Fibroblast of gingiva (primary cell): ENCODE results near the gene ZIC4.

Source experiments
- DNase-seq: peaks from one replicate; pipeline ENCODE4 v3.0.0-alpha.2; 2011; ENCODE audit warnings: low read depth

ZIC4 gene

DNA sequence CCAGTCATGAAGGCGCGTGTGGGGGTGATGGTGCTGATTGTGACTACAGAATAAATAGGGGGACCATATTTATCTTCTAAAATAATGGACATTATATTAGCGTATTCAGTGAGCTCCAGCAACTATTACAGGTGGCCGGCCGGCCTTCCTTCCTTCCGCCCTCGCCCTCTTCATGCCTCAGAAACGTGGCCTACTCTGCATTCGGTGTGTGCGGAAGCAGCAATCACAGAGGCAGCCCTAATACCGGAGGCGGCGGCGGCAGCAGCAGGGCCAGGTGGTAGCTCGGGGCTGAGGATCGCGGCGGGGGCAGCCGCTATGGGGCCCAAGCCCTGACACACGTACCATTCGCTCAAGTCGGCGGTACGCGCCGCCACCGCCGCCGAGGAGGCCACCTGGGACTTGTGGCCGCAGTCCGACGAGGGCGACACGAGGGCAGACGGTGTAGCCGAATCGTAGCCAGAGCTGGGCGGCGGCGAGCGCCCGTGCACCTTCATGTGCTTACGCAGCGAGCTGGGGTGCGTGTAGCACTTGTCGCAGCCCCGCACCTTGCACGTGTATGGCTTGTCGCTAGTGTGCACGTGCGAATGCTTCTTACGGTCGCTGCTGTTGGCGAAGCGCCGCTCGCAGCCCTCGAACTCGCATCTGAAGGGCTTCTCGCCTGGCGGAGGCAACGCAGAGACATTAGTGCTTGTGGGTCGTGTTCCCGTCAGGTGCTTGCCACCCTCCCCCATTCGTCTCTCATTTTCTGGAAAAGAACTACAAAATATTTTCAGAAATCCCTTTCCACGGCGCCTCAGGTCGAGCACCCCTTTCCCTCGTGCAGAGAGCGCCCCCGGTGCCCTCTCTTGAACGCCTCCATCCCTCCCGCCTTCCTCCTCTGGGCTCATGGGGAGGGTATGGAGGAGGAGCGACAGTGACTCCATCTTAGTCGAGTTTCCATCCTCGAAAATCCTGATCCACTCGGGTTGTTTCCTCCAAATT, 15.5 kb downstream of the ZIC4 start:
- DNase-seq, result no peak

DNA sequence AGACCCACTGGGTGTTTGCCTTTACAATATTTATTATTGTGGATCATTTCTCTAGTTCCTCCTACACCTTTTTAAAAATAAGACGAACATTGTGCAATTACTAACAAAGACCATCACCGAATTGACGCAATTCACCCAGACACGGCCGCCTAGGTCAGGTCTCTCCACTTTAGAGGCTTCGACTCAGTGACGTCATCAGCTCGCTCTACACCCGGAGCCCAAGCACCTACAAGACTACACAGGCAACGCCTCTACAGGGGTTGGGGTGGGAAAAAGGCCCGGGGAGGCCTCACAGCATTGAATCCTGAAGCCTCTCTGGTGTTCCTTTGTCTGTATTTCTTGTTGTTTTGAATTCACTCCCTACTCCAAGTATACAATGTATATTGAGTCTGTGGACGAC, 16.6 kb downstream of the ZIC4 start:
- DNase-seq, result no peak

- DNase-seq, result no peak
Observed at GRCh38 chr3:147388700-147389580, 17.4 kb downstream of the ZIC4 start.

- no peak for DNase-seq
Observed at GRCh38 chr3:147387885-147388699, 18.3 kb downstream of the ZIC4 start.

DNA sequence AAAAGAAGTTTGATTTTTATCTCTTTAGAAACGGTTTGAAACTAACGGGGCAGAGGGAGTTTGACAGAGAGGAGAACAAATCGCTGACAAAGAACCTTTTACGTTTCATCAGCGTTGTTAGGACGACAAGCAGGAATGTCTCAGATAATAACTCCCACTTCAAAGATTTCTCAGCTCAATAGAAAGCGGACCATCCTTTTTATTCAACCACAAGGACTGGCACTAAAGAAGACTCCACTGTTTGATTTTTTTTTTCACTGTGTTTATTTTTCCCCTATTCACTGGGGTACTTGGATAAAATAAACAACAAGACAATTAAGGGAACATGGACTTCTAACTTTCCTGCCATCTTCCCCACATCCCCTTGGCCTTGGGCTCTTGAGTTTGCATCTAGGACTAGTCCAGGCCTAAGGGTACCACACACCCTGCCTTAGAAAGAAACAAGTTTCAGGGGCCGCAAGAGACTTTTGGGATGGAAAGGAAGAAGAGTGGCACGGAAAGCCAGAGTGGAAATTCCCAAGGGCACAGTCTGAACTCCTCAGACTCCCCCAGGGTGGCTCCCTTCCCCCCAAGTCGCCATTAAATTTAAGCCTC, 19.0 kb downstream of the ZIC4 start:
- no peak for DNase-seq

DNA sequence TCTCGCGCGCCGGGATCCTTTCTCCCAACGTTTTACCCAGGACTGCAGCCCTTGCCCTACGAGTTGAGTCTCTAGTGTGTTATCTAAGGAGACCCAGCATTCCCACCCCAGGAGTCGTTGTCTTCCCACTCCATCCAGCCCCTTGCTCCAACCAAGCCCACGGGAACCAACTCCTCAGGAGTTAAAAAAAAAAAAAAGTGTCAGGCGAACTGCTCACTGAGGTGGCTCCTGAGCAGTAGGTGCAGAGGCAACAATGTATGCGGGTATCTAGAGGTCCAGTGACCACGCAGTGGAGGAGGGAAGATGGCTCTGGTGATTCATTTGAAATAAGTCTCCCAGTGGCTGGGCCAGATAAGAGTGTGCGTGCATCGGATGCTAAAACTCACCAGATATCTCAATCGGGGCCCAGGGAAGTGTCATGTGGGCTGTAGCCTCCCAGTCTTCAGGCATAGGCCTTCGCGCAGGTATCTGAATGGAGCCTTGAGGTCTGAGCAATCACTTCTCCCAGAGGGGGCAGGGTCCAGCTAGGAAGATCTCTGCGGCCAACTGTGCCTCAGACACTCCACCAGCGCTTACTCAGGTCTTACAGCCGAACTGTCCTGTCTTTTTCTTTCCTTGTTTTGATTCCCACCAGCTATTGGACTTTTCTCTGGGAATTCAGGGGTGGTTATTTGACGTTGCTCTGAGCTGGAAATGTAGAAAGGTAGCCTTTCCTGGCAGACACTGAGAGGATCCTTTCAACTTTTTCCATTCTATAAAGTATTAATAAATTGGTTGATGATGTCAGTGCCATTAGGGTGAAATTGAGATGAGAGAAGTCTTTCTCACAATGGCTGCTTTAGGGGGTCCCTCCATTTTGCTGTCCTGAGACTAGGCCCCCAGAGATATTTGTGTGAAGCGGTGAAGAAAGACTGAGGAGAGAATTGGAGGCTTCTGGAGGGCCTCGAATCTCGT, 21.0 kb downstream of the ZIC4 start:
- DNase-seq, result no peak

GRCh38 chr3:147384210-147385058, 21.9 kb downstream of the ZIC4 start:
- no peak for DNase-seq

DNA sequence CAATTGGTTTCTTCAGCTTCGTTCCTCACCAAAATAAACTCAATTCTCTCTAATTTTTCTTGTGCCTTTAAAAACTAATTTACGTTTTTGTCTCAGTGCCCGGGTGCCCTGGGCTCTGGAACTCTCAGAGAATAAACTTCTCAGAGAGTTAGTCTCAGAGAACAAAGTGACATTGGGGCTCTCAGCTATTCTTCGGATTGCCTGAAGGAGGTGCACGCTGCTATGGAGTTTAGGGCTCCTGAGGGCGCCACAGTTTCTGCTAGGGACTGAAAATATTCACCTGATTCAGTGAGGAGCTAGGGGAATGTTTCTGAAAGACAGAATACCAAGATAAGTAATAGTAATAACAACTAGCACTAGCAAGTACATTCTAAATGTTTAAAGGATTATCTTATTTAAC, 22.7 kb downstream of the ZIC4 start:
- no peak for DNase-seq

GRCh38 chr3:147381596-147381995, 24.7 kb downstream of the ZIC4 start:
- no peak for DNase-seq

GRCh38 chr3:147380977-147381376, 25.4 kb downstream of the ZIC4 start:
- no peak for DNase-seq

GRCh38 chr3:147380387-147380951, 25.9 kb downstream of the ZIC4 start:
- DNase-seq, result no peak

- no peak for DNase-seq
Observed at GRCh38 chr3:147379651-147380050, 26.7 kb downstream of the ZIC4 start.

DNA sequence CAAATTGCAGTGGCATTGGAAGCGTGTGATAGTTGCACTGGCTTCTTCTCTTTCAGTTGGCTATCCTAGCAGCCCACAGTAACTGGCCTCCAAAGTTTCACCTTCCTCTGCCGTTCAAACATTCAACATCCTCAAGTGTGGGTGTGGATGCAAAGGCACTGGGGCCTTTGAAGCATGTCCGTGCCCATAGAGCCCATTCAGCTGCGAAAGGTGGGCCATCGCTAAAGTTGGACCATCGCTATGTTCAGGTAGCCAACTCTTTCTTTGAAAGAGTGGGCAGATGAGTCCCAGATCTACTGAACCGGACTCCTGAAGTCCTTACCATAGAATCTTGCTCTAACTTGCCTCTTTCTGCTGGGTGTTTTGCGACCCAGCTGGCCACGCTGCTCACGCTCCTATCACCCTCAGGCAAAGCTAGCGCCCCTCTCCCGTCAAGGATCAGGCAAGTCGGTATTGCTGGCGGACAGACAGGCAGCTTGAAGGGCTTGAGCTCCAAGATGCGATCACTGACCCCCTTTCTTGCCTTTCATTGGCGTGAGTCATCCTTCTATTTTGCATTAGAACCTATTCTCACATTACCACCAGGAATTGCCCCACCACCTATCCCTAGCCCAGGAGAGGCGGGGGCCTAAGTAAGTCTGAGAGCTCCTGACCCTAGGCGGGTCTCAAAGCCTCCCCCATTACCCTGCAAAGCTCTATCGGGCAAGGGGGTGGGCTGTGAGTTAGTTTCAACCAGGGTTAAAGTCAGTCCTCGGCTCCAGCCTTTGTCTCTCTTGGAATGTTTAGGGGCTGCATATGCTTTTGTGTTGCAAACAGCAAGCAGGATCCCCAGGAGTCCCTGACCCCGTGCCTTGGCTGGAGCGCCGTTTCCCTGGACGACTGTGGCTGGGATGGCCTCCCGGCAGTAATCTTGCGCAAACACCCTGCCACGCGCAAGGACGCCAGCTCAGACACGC, 28.7 kb downstream of the ZIC4 start:
- no peak for DNase-seq

DNA sequence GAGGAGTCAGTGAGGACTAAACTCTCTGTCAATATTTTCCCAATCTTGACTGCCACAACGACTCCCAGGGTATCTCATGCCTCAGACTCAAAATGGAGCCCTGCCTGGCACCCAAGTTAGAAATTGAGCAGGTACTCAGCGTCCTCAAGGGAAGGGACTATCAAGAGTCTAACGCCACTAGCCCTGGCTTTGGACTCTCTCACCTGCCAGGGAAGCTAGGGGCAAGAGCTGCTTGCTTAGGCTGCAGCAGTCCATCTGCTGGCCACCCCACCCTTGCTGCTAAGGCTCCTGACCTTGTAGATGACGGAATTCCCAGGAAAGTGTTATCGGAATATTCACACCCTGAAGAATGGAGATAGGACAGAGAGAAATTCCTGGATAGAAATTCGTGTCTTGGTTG, 33.0 kb downstream of the ZIC4 start:
- no peak for DNase-seq

DNA sequence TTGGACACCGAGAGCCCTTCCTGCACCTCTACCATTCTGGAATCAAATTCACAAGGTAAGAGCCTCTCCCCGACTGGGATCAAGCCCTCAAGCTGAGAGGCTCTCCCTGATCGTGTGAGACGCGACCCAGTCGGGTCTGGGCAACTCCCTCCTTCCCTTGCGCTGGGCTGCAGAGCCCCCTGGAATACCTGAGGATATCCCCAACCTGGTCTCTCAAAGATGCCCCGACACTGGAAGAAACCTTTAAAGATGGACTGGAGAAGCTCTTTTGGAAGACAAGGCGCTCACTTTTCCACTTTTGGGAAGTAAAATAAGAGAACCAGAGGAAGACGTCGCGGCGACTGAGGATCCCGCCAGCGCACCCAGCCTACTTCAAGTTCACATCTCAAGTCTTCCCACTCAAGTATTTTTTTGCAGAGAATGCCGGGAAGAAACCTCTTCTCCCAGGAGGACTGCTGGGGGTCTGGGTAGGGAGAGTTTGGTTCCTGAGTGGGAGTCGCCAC, 33.8 kb downstream of the ZIC4 start:
- no peak for DNase-seq

DNA sequence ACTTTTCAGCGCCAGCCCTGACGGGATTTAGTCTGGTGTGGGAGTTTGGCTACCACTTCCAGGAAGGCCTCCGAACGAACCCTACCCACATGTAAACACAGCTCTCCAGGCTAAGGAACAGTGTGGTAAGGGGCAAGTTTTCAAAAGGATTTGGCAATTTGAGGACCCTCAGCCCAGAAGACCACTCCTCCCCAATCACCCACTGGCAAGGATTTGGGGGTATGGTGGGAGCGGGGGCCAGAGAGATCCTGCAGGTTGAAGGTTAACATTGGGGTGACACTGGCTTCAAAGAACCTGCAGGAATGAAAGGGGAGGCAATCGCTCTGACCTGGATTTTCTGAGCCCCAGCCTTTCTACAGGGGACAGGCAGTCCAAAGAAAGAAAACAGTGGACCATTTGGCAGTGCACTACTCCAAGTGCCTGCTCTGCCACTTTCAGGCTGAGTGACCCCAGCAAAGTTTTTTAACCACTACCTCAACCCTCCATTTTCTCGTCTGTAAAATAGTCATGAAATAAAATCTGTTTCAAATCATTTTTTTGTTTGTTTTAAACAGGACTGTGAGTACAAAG, 34.5 kb downstream of the ZIC4 start:
- DNase-seq, result no peak

DNA sequence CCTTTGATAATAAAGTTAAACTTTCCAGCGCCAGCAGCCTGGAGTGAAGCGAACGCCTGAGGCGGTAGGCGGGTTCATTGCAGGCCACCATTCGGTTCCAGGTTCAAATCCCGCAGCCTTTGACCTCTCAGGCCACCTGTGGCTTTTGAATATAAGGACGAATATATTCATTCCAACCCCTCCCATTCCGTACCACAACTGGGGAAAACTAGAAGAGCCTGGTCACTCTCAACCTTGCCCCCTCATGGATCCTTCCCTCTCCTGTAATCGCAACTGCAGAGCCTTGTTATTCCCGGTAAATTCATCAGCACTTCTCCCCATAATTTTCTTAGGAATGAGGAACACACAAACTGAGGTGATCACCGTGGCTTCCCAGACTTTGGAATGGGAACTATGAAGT, 35.2 kb downstream of the ZIC4 start:
- DNase-seq, result no peak
